ENCODE measurements around the gene DGKK.

DNA sequence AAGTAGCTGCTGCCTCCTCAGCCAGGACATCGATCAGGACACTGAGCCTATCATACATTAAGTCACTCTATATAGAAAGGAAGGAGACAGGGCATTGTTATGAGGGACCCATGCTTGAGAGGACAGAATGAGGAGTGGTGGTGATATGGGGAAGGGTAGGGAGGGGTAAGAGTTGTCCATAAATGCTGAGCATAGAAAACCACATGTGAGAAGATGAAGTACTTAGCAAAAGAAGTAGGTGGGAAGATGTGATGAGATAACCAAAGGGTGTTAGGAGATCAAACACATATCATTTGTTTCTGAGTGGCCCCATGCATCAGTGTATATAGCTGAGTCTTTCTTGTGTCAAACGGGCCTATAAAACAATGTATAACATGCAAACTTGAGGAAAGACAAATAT is 84.1 kb downstream of the DGKK start:
- TF ChIP-seq POLR2A (IDR thresholded peaks at IDR 0.05; ENCODE audit: low read length) = no peak
- TF ChIP-seq GATA1 (IDR thresholded peaks at IDR 0.05; ENCODE audit: low read depth, low read length) = no peak
